ENCODE measurements around the gene HOXB13.
A peak's percentile ranks its signal among the peaks of the same experiment; 100 is the strongest.
"Not testable (repeated sequence)": the region's sequence is repeated elsewhere in the genome, so short reads cannot be mapped to it uniquely, and the experiment has no call there.

The HOXB13 gene

DNA sequence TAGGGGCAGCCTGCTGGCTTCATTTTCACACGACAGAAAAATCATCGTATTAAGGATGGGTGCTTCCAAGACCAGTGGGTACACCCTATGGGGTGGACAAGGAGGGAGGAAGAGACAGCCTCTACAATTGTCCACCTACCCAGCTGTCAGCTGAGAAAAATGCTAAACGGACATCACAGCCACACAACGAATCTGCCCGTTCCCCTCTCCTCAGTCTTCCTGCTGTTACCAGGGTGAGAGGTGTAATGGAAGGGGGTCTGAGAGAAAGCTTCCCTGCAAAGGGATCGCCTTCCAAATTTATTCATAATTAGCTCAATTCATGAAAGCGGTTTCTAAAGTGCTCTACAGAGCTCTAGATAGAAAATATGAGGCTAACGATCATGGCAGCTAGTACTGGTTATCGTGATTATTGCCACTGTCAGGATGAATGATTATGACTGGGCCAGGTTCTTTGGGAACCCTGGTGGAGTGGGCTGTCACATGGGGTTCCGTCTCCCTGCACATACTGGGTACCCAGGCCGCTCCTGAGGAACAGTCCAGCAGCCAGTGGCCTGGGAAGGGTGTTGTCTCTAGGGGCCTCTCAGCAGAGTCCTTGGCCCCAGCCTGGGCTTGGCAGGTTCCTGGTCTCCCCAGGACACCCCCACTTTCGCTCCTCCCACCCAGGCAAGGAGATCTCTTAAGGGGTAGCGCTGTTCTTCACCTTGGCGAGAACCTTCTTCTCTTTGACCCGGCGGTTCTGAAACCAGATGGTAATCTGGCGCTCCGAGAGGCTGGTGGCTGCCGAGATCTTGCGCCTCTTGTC, 2.2 kb downstream of the HOXB13 start:
- no peak for DNase-seq

DNA sequence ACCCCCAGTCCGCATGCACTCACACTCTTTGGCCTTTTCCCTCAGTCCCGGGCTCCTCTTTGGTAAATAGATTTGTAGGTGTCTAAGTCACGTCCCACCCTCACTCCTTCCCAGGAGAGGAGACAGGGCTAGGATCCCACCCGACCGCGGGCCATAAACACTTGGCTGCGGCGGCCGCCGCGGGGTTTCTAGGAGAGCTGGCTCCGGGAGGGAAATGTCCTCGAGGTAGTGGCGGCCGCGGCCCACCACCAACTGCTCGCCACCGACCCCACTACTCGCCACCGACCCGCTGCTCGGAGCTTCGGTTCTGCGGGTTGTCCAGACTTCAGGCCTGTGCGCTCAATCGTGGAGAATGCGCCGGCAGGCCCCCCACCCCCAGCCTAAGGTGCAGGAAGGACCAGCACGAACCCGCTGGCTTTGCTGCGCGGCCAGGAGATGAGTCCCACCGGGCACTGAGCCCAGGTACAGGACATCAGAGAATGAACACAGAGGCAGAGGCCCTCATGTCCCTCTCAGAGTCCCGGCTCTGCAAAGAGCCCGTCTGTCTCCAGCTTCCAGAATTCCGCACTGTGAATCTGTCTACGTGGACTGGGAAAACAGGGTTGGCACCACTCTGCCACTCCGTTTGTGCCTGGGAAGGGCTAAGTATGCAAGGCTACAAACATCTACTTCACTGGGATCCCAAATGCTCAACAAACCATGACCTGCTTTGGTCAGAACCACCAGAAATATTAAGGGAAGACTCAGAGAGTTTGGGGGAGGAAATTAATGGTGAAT, 3.1 kb downstream of the HOXB13 start:
- DNase-seq = no peak

DNA sequence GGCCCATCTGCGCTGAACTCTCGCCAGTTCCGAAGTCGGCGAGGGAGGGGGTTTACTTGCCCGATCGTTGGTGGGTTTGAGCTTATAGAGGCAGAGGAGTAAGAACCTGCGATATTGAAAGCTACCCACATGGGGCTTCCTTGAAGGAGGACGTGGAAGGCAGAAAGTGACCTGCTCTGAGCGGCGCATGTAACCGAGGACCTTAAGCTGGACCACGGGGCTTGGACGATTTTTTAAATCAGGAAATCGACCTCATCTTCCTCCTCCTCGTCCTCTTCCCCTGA, 3.6 kb downstream of the HOXB13 start:
- no peak for DNase-seq

DNA sequence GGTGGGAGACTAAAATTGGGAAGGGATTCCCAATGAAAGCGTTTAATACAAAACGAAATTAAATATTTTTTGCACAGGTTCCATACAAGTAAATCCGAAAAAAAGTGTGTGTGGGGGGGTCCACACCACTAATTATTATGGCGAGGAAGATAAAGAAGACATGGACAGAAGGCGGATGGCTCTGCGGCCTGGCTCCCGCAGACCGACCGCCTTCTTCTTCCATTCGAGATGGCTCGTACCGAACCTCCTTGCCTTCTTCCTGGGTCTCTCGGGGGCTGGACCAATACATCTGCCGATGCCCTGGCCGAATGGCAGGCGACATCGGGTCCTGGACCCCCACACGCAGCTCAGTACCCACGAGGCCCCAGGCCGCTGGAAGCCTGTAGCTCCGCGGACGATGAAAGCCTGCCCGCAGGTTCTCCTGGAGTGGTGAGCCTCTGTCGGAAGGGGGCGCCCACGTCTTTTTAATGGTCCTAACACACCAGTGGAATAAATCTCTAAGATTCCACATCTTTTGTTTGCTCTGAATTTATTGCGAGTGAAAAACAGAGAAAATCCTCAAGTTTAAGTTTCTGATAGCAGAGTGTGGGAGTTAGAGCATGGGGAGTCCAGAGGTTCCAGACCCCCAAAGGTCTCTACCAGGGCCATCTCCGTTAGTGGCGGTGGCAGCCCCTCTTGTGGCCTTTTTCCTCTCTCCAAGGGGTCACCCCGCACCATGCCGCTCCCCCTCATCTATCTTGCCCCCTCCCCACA, 4.1 kb downstream of the HOXB13 start:
- peak; percentile 90 for DNase-seq

DNA sequence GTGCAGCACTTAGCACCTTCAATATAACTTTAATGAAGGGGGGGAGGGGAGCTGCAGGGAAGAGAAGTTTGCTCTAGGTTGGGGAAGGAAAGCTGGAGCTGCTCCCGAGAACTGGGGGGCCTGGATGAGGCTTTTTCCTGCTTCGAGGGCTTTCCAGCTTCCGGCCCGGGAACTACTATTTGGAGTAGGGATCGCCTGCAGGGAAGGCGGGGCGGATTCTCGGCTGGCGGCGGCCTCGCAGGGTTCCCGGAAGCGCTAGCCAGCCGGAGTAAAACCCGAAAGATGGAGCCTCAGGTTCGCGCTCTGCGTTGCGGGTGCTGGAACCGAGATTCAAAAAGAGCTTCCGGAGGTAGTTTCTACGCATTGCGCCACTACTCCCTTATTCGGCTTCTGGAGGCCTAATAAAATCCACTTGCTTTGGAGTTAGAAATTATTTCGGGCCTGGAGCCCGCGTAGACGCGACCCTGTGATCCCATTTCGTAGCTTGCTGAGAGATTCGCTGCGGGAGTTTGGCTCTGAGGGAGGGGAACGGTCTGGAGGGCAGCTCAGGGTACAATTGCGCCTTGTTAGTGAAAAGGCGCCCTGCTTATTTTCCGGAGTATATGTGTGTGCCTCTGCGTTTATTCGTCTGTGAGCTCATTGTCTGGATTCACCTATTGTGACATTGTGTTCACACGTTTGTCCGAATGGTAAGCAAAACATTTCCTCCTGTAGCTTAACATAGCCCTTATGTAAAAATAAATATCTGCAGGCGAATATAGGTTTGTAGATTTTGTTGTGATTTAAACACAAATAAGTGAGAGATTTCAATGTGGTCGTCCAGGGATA, 4.9 kb downstream of the HOXB13 start:
- DNase-seq = peak; percentile 40

DNA sequence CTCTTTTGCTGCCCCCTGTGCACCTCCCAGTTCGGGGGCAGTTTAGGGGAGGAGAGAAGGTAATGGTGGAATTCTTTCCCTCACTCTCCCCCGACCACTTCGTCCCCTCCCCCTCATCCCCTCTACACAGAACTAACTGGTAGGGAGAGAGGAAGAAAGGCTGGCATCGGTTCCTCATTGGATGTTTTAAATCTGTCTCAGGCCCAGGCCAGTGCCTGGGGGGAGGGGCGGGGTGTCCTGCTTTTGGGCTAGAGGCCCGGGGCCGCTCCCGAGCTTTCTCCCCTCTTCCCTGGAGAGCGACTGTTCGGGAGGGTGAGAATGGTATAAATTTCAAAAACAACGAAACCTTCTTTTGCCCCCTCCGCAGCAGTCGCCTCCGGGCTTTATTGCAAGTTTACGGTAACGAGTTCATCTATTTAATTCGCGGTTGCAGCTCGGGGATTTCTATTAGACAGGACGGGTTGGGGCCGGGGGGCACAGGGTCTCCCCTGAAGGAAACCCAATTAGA, 5.6 kb downstream of the HOXB13 start, which contains the start of gene PRAC2:
TSS of gene PRAC2 (plus strand) at position 271 of the 508 bp plus-strand sequence. CDS start 1,226 bp downstream, outside the sequence.
- no peak for DNase-seq

DNA sequence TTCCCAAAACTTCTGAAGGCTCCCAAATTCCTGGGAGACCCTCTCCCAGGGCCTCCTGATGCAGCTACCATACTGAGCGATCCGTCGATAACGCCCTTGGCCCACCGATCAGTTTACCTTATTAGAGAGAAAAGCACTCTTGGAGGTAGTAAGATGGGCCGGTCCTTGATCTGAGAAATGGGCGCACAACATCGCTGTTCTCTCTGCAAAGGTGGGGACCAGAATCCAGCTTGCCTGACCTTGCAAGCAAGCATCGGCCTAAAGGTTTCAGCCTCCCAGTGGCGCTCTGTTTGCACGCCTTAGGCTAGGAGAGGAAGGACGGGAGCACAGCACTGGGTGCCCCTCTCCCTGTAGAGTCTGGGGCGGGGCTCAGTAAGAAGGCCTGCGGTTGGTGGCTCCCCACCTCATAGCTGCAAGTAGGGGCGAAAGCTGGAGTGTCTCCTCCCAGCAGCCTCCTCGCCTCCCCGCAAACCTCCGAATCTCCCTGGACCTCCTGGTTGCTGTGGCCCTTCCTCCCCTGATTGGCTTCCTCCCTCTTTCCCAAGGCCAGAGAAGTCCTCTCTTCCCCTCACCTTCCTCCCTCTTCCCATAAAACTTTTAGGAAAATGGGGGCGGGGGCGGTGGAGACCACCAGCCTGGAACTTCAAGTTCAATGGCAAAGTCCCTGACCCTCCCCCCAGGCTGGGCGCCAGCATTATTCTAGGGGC, 6.2 kb downstream of the HOXB13 start, which contains the start of gene PRAC1:
TSS of gene PRAC1 (minus strand) at position 318 of the 707 bp plus-strand sequence. CDS start at position 192, 126 bp downstream.
- no peak for DNase-seq

DNA sequence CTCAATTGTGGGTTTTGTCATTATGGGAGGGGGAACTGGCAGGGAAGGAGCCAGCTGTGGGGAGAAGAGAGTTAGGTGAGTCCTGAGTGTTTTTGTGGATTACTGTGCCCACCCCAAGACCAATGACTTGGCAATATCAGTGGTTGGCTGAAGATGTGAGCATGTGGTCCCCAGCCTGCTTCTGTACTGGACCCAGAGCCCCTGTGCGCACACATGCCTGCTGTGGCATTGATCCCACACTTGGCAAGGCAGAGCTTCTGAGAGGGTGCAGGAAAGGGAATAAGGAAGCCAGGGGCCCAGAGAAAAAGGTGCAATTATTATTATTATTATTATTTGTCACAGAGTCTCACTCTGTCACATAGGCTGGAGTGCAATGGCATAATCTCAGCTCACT, 7.5 kb downstream of the HOXB13 start:
- no peak for DNase-seq

DNA sequence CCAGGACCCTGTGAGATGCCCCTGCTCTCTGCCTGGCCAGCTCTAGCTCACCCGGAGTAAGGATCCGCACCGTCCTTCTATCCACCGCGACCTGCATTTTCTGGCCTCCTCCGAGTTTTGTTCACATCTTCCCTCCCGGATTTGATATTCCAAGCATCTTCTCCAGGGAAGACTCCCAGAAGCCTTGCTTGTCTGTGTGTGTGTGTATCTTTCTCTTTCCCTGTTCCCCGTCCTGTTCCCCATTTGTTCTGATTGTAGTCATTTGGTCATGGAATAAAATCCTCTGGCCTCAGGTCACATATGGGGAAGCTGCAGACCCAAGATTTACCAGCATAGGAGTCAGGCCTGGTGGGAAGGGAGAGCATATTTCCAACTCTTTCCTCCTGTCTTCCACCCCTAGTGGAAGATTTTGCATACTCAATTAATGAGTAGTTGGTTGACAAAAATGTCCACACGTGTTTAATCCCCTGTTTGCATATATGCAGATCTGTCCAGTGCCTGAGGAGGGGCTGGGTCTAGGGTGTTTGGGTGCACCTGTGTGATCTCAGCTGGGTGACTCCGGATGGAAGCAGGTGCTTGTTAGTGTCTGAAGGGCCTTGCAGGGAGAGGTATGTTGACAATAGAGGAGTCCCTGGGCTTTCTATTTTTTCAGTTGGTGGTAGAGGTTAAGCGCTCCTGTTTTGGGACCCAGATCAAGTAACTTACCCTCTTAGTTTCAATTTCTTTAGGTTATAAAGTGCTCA, 8.1 kb downstream of the HOXB13 start:
- DNase-seq = no peak

DNA sequence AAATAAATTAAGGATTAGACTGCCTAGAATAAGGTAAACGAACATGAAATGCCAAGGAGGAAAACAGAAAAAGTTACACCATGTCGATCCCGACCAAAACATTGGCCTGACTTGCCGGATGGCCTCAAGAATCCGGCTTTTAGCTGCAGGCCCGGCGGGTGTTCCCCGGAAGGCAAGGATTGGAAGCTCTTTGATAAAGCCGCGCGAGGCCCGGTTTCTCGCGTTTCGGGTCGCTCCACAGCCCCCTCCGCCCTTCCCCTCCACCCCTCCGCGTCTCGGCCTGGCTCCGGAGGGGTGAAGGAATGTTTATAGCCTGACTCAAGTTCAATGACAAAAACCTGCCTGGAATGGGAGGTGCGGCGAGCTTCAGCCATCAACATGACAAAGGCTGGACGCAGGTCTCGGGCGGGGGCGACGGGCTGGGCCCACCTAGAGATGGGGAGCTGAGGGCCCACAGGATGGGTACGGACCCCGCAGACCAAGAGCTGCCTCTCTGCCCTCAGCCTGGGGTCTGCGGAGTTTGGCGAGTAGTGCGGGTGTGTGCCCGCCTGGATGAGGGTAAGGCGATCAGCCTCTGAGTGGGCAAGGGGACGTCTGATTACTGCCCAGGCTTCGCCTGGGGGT, 8.8 kb downstream of the HOXB13 start:
- no peak for DNase-seq

DNA sequence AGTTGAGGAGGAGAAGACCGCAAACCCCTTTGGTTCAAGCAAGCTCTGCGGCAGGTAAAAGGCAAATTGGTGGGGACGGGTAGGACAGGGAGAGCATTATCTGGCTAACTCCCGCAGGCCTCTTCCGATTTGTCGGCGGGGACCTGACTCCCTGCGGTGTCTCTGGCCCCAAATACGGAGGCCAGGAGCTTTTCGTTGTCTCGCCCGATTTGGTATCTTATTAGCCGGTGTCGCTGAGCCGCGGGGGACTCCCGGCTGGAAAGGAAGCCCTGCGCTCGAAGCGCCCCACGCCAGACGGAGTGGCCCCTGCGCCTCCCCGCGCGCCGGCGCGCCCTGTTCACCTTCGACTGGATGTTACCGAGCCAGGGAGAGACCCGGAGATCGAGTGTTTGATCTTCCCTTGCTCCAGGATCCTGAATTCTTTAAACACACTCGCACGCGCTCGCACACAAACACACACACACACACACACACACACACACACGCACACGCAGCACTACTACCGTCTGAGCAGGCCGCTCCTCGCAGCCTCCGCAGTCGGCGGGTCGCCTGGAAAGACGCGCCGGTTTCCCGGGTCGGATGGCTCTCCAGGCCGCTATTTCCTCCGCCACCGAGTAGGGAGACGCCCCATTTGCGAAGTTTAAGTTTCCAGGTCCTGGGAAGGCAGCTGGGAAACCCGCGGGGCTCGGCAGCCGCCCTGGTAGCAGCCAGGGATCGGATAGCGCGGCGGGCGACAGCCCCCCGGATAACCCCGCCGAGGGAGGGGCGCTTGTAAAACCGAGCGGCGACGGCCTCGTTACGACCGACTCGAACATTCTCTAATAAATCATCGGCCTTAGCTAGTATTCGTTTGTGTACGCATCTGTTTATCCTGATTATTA, 9.5 kb downstream of the HOXB13 start:
- no peak for DNase-seq

DNA sequence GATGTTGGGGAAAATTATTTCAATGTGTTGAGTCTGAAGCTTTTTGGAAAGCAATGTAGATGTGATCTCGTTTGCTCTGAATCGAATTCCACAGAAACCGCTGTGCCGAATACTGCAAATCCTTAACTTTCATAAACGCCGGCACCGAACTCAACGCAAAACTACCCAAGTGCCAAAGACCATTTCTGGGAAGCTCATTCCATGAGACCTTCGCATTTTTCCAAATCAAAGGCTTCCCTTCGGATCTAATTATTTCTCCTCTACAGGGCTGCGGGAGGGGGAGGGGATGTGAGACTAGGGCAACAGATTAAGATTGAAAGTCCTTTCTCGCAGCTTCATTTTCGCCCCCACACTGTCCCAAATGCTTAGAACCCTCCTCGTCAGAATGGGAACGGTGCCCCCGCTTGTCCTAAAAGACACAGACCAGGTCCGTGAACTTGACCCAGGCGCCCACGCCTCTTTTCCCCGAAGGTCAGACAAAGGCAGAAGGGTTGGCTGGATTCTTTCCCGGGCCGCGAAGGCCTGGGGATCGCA, 10.3 kb downstream of the HOXB13 start:
- no peak for DNase-seq

DNA sequence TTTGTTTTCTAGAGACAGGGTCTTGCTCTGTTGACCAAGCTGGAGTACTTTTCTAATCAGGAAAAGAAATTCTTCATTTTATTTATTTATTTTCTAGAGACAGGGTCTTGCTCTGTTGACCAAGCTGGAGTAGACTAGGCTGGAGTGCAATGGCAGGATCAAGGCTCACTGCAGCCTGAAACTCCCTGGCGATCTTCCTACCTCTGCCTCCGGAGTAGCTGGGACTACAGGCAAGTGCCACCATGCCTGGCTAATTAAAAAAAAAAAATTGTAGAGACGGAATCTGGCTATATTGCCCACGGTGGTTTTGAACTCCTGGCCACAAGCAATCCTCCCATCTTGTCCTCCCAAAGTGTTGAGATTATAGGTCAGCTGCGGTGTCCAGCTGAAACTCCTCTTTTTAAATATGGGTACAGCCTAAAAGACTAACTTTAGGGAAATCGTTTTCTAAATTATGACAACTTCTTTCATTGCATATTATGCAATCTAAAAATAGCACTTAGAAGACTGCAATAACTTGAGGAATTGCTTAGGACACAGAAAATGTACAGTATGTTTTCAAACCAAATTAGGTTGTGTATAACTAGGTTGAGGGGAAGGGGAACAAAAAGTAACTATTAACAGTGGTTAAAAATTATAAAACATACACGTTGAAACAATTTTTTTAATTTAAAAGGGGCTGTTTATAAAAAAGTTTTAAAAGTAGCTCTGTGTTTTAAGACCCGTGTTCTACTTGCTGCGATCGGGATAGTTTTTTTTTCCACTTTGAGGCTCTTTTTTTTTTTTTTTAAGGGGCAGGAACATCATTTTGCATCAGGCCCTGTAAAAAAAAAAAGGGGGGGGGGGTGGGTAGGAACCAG, 11.0 kb downstream of the HOXB13 start:
- no peak for DNase-seq

DNA sequence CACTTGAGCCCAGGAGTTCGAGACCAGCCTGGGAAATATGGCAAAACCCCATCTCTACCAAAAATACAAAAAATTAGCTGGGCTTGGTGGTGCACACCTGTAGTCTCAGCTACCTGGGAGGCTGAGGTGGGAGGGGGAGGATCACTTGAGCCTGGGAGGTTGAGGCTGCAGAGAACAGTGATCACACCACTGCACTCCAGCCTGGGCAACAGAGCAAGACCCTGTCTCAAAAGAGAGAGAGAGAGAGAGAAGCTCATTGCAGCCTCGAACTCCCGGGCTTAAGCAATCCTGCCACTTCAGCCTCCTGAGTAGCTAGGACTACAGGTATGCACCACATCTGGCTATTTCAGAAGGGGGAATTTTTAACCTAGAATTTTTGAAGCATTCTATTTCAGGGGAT, 12.0 kb downstream of the HOXB13 start:
- not testable (repeated sequence) for DNase-seq

DNA sequence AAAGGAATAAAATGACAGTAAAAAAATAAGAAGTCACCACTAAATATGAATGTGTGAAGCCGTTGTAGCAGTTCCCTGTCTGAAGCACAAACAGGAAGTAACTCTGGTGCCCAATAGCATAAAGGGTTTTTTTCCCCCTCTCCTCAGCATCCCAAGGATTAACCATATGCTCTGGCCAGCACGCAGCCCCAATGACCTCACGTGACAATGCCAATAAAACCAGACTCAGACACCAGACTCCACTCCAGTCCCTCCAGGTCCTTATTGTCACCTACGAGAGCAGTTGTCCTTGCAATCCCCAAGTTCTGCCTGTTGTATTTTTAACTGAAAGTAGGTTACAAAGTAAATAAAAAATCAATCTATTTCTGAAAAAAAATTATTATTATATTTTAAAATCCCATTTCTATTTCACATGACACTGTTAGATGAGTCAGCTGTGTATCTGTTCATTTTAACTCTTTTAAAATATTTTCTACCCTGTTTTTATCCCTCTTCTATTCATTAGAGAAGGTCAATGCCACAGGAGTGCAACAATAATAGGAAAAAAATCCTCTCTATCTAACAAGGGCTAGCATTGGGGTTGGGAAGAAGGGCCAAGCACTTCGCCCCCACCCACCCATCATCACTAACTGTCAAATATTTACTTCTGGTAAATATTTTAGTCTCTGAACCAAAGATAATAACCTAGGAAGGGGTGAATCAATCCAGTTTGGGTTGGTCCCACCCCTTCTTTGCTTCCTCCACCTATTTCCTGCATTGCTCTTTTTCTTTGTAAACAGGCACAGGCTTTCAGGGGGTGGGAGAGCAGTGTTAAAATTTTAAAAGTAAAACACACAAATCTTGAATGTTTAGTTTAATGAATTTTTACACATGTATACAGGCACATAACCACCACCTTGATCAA, 12.8 kb downstream of the HOXB13 start:
- DNase-seq = no peak

DNA sequence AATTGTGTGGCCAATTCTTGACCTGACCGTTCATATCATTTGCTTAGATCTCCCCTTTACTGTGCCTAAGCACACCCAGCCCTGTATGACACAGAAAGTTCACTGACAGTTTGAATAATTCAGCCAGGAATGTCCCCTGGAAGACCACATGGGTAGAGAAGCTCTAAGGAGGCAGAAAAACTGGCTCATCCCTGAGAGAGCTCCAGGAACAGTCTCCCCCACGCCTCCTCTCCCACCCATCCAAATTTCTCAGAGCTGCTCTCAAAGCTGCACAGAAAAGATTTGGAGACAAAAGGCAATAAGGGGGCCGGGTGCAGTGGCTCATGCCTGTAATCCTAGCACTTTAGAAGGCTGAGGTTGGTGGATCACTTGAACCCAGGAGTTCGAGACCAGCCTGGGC, 17.4 kb downstream of the HOXB13 start:
- no peak for DNase-seq

All from activated CD4-positive, alpha-beta T cell treated with anti-CD3 and anti-CD28 coated beads for 48 hours (primary cell).